ENCODE data around the gene HECTD2.
A peak's percentile ranks its signal among the peaks of the same experiment; 100 is the strongest.
"Not testable (repeated sequence)": the region's sequence is repeated elsewhere in the genome, so short reads cannot be mapped to it uniquely, and the experiment has no call there.

HECTD2 gene

GRCh38 chr10:91559169-91559568 is 149.0 kb downstream of the HECTD2 start:
- TF ChIP-seq, protein P1, sequence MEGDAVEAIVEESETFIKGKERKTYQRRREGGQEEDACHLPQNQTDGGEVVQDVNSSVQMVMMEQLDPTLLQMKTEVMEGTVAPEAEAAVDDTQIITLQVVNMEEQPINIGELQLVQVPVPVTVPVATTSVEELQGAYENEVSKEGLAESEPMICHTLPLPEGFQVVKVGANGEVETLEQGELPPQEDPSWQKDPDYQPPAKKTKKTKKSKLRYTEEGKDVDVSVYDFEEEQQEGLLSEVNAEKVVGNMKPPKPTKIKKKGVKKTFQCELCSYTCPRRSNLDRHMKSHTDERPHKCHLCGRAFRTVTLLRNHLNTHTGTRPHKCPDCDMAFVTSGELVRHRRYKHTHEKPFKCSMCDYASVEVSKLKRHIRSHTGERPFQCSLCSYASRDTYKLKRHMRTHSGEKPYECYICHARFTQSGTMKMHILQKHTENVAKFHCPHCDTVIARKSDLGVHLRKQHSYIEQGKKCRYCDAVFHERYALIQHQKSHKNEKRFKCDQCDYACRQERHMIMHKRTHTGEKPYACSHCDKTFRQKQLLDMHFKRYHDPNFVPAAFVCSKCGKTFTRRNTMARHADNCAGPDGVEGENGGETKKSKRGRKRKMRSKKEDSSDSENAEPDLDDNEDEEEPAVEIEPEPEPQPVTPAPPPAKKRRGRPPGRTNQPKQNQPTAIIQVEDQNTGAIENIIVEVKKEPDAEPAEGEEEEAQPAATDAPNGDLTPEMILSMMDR (IDR thresholded peaks at IDR 0.05; ENCODE audit: control insufficient read depth, insufficient read depth, low read depth, low read length, missing control alignments) = no peak
- H3K4me3 ChIP-seq (ENCODE audit: control insufficient read depth, low read depth, low read length) = no peak overlapping the region
- DNase-seq (ENCODE audit: low read depth) = no peak

DNA sequence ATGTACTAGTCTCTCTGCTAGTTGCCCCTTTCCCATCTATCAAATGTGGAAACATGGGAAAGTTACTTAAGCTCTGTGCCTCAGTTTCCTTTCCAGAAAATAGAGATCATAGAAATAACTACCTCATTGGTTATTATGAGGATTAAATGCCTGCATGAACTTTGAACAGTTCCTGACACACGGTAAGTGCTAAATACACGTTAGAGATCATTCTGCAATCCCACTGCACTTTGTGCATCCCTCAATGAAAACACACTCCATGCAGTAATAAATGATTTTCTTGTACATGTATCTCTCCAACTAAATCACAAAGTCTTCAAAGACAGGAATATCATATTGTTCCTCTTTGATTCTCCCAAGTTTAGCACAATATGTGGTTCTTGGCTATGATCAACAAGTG is 149.6 kb downstream of the HECTD2 start:
- no peak overlapping the region for H3K4me3 ChIP-seq (ENCODE audit: control insufficient read depth, low read depth, low read length)
- DNase-seq (ENCODE audit: low read depth) = no peak
- TF ChIP-seq, protein P1 (IDR thresholded peaks at IDR 0.05; ENCODE audit: control insufficient read depth, insufficient read depth, low read depth, low read length, missing control alignments) = no peak

DNA sequence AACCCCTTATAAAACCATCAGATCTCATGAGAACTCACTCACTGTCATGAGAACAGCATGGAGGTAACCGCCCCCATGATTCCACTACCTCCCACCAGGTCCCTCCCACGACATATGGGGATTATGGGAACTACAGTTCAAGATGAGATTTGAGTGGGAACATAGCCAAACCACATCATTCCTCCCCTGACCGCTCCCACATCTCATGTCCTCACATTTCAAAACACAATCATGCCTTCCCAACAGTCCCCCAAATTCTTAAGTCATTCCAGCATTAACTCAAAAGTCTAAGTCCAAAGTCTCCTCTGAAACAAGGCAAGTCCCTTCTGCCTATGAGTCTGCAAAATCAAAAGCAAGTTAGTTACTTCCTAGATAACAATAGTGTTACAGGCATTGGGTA is 150.7 kb downstream of the HECTD2 start:
- H3K4me3 ChIP-seq (ENCODE audit: control insufficient read depth, low read depth, low read length) = not testable (repeated sequence)
- peak; percentile 37 for DNase-seq (ENCODE audit: low read depth)

DNA sequence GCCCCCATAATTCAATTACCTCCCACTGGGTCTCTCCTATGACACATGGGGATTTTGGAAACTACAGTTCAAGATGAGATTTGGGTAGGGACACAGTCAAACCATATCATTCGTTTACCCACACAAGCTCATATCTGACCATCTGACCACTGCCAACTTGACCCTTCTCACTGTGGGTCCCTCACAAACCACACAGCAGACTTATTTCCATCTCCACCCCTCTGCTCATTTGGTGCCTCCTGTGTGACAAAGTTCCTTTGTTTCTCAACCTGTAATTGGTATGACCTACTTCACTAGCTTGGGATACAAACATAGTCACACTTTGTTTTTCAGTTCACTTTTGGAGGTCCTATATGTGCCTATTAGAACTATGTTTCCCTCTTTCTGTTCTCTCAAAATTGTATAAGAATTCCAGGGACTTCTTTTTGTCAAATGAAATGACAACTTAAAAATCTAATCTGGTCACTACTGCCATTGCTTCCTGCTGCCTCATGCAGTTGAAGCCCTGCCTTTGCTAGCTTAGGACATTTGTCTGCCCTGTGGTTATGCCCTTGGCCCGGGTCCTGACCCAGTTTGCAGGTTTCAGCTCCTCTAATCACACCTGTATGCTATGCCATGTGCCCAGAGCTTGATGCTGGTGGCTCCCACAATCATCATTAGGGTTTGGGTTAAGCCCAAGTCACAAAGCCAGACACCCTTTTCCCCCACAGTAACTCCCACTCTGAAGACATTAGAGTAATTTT is 152.9 kb downstream of the HECTD2 start:
- no peak for DNase-seq (ENCODE audit: low read depth)
- TF ChIP-seq, protein P1 (IDR thresholded peaks at IDR 0.05; ENCODE audit: control insufficient read depth, insufficient read depth, low read depth, low read length, missing control alignments) = no peak
- no peak overlapping the region for H3K4me3 ChIP-seq (ENCODE audit: control insufficient read depth, low read depth, low read length)

GRCh38 chr10:91564026-91564425 is 153.9 kb downstream of the HECTD2 start:
- no peak for DNase-seq (ENCODE audit: low read depth)
- TF ChIP-seq, protein P1 (IDR thresholded peaks at IDR 0.05; ENCODE audit: control insufficient read depth, insufficient read depth, low read depth, low read length, missing control alignments) = no peak
- no peak overlapping the region for H3K4me3 ChIP-seq (ENCODE audit: control insufficient read depth, low read depth, low read length)

Data from AG09309 (cell line).